Measurements from ENCODE around the gene PRSS53.

PRSS53 gene

GRCh38 chr16:31071861-31072260, 16.9 kb downstream of the PRSS53 start:
- H3K27ac ChIP-seq (ENCODE audit: low read depth, low read length): peak overlapping the region; percentile 90
- no peaks in the 10 kb centered on the region for H3K9me3 ChIP-seq (ENCODE audit: control insufficient read depth in 5 of 5, low read length in 5 of 5)
- H3K27me3 ChIP-seq (ENCODE audit: control insufficient read depth in 5 of 5, insufficient read depth in 4 of 5, low read length in 5 of 5): no peaks in the 10 kb centered on the region
- peaks cover 9 to 33% (median 25%) of the 10 kb centered on the region in 5 donors for H3K4me1 ChIP-seq (ENCODE audit: control insufficient read depth in 5 of 5, insufficient read depth in 5 of 5, low read length in 5 of 5)
- H3K36me3 ChIP-seq (ENCODE audit: control insufficient read depth in 5 of 5, insufficient read depth in 5 of 5, low read length in 5 of 5): peaks cover 0 to 9% (median 9%) of the 10 kb centered on the region in 5 donors
- H3K4me3 ChIP-seq (ENCODE audit: low read depth in 1 of 5, low read length in 5 of 5): peak overlapping the region; percentile 78 to 100 (median 99)
- peak overlapping the region in 3 of 5 donors; percentile 78 to 96 (median 89) for H3K9ac ChIP-seq (ENCODE audit: low read length in 5 of 5)

- H3K27ac ChIP-seq (ENCODE audit: low read depth, low read length): no peak overlapping the region
- H3K9ac ChIP-seq (ENCODE audit: low read length in 5 of 5): no peak overlapping the region
- H3K27me3 ChIP-seq (ENCODE audit: control insufficient read depth in 5 of 5, insufficient read depth in 4 of 5, low read length in 5 of 5): no peaks in the 10 kb centered on the region
- no peaks in the 10 kb centered on the region for H3K9me3 ChIP-seq (ENCODE audit: control insufficient read depth in 5 of 5, low read length in 5 of 5)
- H3K4me1 ChIP-seq (ENCODE audit: control insufficient read depth in 5 of 5, insufficient read depth in 5 of 5, low read length in 5 of 5): peaks cover 12 to 32% (median 28%) of the 10 kb centered on the region in 5 donors
- H3K36me3 ChIP-seq (ENCODE audit: control insufficient read depth in 5 of 5, insufficient read depth in 5 of 5, low read length in 5 of 5): peaks cover 0 to 10% (median 7%) of the 10 kb centered on the region in 5 donors
- no peak overlapping the region for H3K4me3 ChIP-seq (ENCODE audit: low read depth in 1 of 5, low read length in 5 of 5)
These were observed 21.4 kb downstream of the PRSS53 start for GRCh38 chr16:31067342-31067741.

GRCh38 chr16:31064882-31065461, 23.8 kb downstream of the PRSS53 start:
- H3K4me3 ChIP-seq (ENCODE audit: low read depth in 1 of 5, low read length in 5 of 5): peak overlapping the region in 1 of 5 donors; percentile 32

GRCh38 chr16:31063843-31064611, 24.7 kb downstream of the PRSS53 start:
- Histone ChIP-seq H3K27ac (ENCODE audit: low read depth, low read length) (peak overlapping the region; percentile 84), H3K36me3 (ENCODE audit: control insufficient read depth in 5 of 5, insufficient read depth in 5 of 5, low read length in 5 of 5) (peaks cover 0 to 28% (median 23%) of the 10 kb centered on the region in 5 donors), H3K9me3 (ENCODE audit: control insufficient read depth in 5 of 5, low read length in 5 of 5) (no peaks in the 10 kb centered on the region), H3K9ac (ENCODE audit: low read length in 5 of 5) (peak overlapping the region in 1 of 5 donors; percentile 18), H3K4me1 (ENCODE audit: control insufficient read depth in 5 of 5, insufficient read depth in 5 of 5, low read length in 5 of 5) (peaks cover 6 to 23% (median 18%) of the 10 kb centered on the region in 5 donors), H3K4me3 (ENCODE audit: low read depth in 1 of 5, low read length in 5 of 5) (no peak overlapping the region), H3K27me3 (ENCODE audit: control insufficient read depth in 5 of 5, insufficient read depth in 4 of 5, low read length in 5 of 5) (no peaks in the 10 kb centered on the region)

More at GRCh38 chr16:31064882-31065461, 23.8 kb downstream of the PRSS53 start:
- no peaks in the 10 kb centered on the region for H3K9me3 ChIP-seq (ENCODE audit: control insufficient read depth in 5 of 5, low read length in 5 of 5)
- H3K36me3 ChIP-seq (ENCODE audit: control insufficient read depth in 5 of 5, insufficient read depth in 5 of 5, low read length in 5 of 5): peaks cover 0 to 28% (median 23%) of the 10 kb centered on the region in 5 donors
- H3K27me3 ChIP-seq (ENCODE audit: control insufficient read depth in 5 of 5, insufficient read depth in 4 of 5, low read length in 5 of 5): no peaks in the 10 kb centered on the region
- peak overlapping the region; percentile 84 for H3K27ac ChIP-seq (ENCODE audit: low read depth, low read length)
- H3K4me1 ChIP-seq (ENCODE audit: control insufficient read depth in 5 of 5, insufficient read depth in 5 of 5, low read length in 5 of 5): peaks cover 6 to 23% (median 18%) of the 10 kb centered on the region in 5 donors
- H3K9ac ChIP-seq (ENCODE audit: low read length in 5 of 5): peak overlapping the region in 2 of 5 donors; percentile 4 to 18

- H3K4me1 ChIP-seq (ENCODE audit: control insufficient read depth in 5 of 5, insufficient read depth in 5 of 5, low read length in 5 of 5): peaks cover 6 to 23% (median 18%) of the 10 kb centered on the region in 5 donors
- H3K9me3 ChIP-seq (ENCODE audit: control insufficient read depth in 5 of 5, low read length in 5 of 5): no peaks in the 10 kb centered on the region
- peaks cover 0 to 28% (median 23%) of the 10 kb centered on the region in 5 donors for H3K36me3 ChIP-seq (ENCODE audit: control insufficient read depth in 5 of 5, insufficient read depth in 5 of 5, low read length in 5 of 5)
- H3K4me3 ChIP-seq (ENCODE audit: low read depth in 1 of 5, low read length in 5 of 5): no peak overlapping the region
- no peak overlapping the region for H3K27ac ChIP-seq (ENCODE audit: low read depth, low read length)
- H3K9ac ChIP-seq (ENCODE audit: low read length in 5 of 5): no peak overlapping the region
- H3K27me3 ChIP-seq (ENCODE audit: control insufficient read depth in 5 of 5, insufficient read depth in 4 of 5, low read length in 5 of 5): no peaks in the 10 kb centered on the region
These were observed 25.3 kb downstream of the PRSS53 start for GRCh38 chr16:31063495-31063842.

GRCh38 chr16:31061813-31062440, 26.8 kb downstream of the PRSS53 start:
- Histone ChIP-seq H3K36me3 (ENCODE audit: control insufficient read depth in 5 of 5, insufficient read depth in 5 of 5, low read length in 5 of 5) (peaks cover 0 to 28% (median 24%) of the 10 kb centered on the region in 5 donors), H3K4me3 (ENCODE audit: low read depth in 1 of 5, low read length in 5 of 5) (no peak overlapping the region)

GRCh38 chr16:31061126-31061812, 27.5 kb downstream of the PRSS53 start:
- no peaks in the 10 kb centered on the region for H3K27me3 ChIP-seq (ENCODE audit: control insufficient read depth in 5 of 5, insufficient read depth in 4 of 5, low read length in 5 of 5)
- H3K36me3 ChIP-seq (ENCODE audit: control insufficient read depth in 5 of 5, insufficient read depth in 5 of 5, low read length in 5 of 5): peaks cover 0 to 28% (median 24%) of the 10 kb centered on the region in 5 donors
- no peaks in the 10 kb centered on the region for H3K9me3 ChIP-seq (ENCODE audit: control insufficient read depth in 5 of 5, low read length in 5 of 5)
- no peak overlapping the region for H3K9ac ChIP-seq (ENCODE audit: low read length in 5 of 5)
- H3K4me1 ChIP-seq (ENCODE audit: control insufficient read depth in 5 of 5, insufficient read depth in 5 of 5, low read length in 5 of 5): peaks cover 6 to 23% (median 18%) of the 10 kb centered on the region in 5 donors
- H3K27ac ChIP-seq (ENCODE audit: low read depth, low read length): no peak overlapping the region
- no peak overlapping the region for H3K4me3 ChIP-seq (ENCODE audit: low read depth in 1 of 5, low read length in 5 of 5)

More at GRCh38 chr16:31061813-31062440, 26.8 kb downstream of the PRSS53 start:
- Histone ChIP-seq H3K9me3 (ENCODE audit: control insufficient read depth in 5 of 5, low read length in 5 of 5) (no peaks in the 10 kb centered on the region), H3K27ac (ENCODE audit: low read depth, low read length) (no peak overlapping the region), H3K4me1 (ENCODE audit: control insufficient read depth in 5 of 5, insufficient read depth in 5 of 5, low read length in 5 of 5) (peaks cover 6 to 23% (median 18%) of the 10 kb centered on the region in 5 donors), H3K9ac (ENCODE audit: low read length in 5 of 5) (no peak overlapping the region), H3K27me3 (ENCODE audit: control insufficient read depth in 5 of 5, insufficient read depth in 4 of 5, low read length in 5 of 5) (no peaks in the 10 kb centered on the region)

GRCh38 chr16:31055613-31056012, 33.1 kb downstream of the PRSS53 start:
- H3K9me3 ChIP-seq (ENCODE audit: control insufficient read depth in 5 of 5, low read length in 5 of 5): no peaks in the 10 kb centered on the region
- no peak overlapping the region for H3K27ac ChIP-seq (ENCODE audit: low read depth, low read length)
- H3K4me1 ChIP-seq (ENCODE audit: control insufficient read depth in 5 of 5, insufficient read depth in 5 of 5, low read length in 5 of 5): peaks cover 0 to 7% (median 0%) of the 10 kb centered on the region in 5 donors
- peaks cover 0 to 5% (median 2%) of the 10 kb centered on the region in 5 donors for H3K36me3 ChIP-seq (ENCODE audit: control insufficient read depth in 5 of 5, insufficient read depth in 5 of 5, low read length in 5 of 5)
- no peak overlapping the region for H3K4me3 ChIP-seq (ENCODE audit: low read depth in 1 of 5, low read length in 5 of 5)
- H3K27me3 ChIP-seq (ENCODE audit: control insufficient read depth in 5 of 5, insufficient read depth in 4 of 5, low read length in 5 of 5): no peaks in the 10 kb centered on the region
- H3K9ac ChIP-seq (ENCODE audit: low read length in 5 of 5): no peak overlapping the region

- peaks cover 0 to 7% (median 0%) of the 10 kb centered on the region in 5 donors for H3K4me1 ChIP-seq (ENCODE audit: control insufficient read depth in 5 of 5, insufficient read depth in 5 of 5, low read length in 5 of 5)
- no peak overlapping the region for H3K4me3 ChIP-seq (ENCODE audit: low read depth in 1 of 5, low read length in 5 of 5)
- H3K36me3 ChIP-seq (ENCODE audit: control insufficient read depth in 5 of 5, insufficient read depth in 5 of 5, low read length in 5 of 5): no peaks in the 10 kb centered on the region
- no peaks in the 10 kb centered on the region for H3K27me3 ChIP-seq (ENCODE audit: control insufficient read depth in 5 of 5, insufficient read depth in 4 of 5, low read length in 5 of 5)
- H3K27ac ChIP-seq (ENCODE audit: low read depth, low read length): no peak overlapping the region
- H3K9ac ChIP-seq (ENCODE audit: low read length in 5 of 5): no peak overlapping the region
- no peaks in the 10 kb centered on the region for H3K9me3 ChIP-seq (ENCODE audit: control insufficient read depth in 5 of 5, low read length in 5 of 5)
These were observed 36.6 kb downstream of the PRSS53 start for GRCh38 chr16:31052114-31052513.

All from subcutaneous abdominal adipose tissue (tissue), 5 donors.